Spleen (tissue), 7 donors: ENCODE measurements around the gene RAB1B.

Experiments used
- POLR2A ChIP-seq, 3 donors: fragments of 450-650 bp; IDR thresholded peaks; one replicate each; pipeline ENCODE4 v1.5.1; 2017; ENCODE audit warnings: antibody characterized with exemption in 3 of 3, mild to moderate bottlenecking in 1 of 3
- POLR2AphosphoS5 ChIP-seq, 3 donors: sonication (generic); formaldehyde crosslinking; IDR thresholded peaks; one replicate each; pipeline ENCODE4 v1.5.1; 2017; ENCODE audit warnings: antibody characterized with exemption in 3 of 3
- TF ChIP-seq, protein P1 (sequence below), 11 experiments: fragments of 200-600 bp in 7 of 11; fragments of 450-650 bp in 4 of 11; sonication (generic) in 4 of 11; IDR thresholded peaks in 8 of 11; conservative IDR thresholded peaks in 3 of 11; 1 replicate in 7 of 11; 2 replicates in 4 of 11; pipeline versions ENCODE4 v1.4.0 to v1.8.0; 2016 to 2021; ENCODE audit warnings: antibody characterized with exemption in 11 of 11, inconsistent platforms in 4 of 11, mild to moderate bottlenecking in 1 of 11
- donor health status: DM: no; HTN: no; CAD: no; lungs with moderate emphysema.
- donor health status: DM: no; HTN: no; CAD: no.
- donor health status: DM: no; HTN: no; CAD: no.

DNA sequence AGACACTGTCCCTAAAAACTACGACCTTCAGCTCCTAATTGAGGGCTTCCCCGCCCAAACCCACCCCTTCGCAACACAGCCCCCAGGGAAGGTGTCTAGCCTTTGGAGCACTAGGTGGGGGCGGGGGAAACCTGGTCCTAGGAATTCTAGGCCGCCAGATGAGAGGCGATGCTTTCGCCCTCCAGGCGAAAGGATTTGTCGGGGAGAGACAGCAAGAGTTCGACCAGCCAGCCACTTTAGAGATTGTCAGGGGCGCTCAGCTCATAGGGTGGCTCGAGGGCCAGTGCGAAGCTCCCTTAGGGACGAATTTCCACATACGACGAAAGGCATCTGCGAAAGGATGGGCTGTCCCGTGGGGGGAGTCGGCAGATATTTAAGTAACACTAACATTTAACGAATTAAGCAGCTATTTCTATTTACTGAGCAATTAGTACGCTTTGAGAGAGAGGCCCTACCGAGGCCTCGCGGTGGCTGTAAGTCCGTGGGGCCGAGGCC, 43.1 kb downstream of the RAB1B start:
- TF ChIP-seq POLR2A (IDR thresholded peaks at IDR 0.05) (no peak), POLR2AphosphoS5 (IDR thresholded peaks at IDR 0.05) (no peak)
- TF ChIP-seq, protein P1, sequence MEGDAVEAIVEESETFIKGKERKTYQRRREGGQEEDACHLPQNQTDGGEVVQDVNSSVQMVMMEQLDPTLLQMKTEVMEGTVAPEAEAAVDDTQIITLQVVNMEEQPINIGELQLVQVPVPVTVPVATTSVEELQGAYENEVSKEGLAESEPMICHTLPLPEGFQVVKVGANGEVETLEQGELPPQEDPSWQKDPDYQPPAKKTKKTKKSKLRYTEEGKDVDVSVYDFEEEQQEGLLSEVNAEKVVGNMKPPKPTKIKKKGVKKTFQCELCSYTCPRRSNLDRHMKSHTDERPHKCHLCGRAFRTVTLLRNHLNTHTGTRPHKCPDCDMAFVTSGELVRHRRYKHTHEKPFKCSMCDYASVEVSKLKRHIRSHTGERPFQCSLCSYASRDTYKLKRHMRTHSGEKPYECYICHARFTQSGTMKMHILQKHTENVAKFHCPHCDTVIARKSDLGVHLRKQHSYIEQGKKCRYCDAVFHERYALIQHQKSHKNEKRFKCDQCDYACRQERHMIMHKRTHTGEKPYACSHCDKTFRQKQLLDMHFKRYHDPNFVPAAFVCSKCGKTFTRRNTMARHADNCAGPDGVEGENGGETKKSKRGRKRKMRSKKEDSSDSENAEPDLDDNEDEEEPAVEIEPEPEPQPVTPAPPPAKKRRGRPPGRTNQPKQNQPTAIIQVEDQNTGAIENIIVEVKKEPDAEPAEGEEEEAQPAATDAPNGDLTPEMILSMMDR (IDR thresholded peaks at IDR 0.05 in 8 of 11, conservative IDR thresholded peaks at IDR 0.05 in 3 of 11): peak in 6 of 11 experiments; percentile 88 to 95 (median 93)
